Activated B cell treated with CpG ODN at 0.5 μM for 24 hours (primary cell): ENCODE results near the gene KREMEN1. TPM values are rescaled to one million over a fixed set of nuclear protein-coding genes. Genes with fewer than 3 reads are reported as not detected.

ENCODE experiments used
- ATAC-seq: fragments of 200-7000 bp; cut with Tn5 transposase; one replicate; pipeline ENCODE4 v1.10.0; 2021; ENCODE audit warnings: low read depth, mild to moderate bottlenecking, moderate library complexity
- CTCF ChIA-PET: fragments of 350-600 bp; sonication (Branson Sonifier 250); formaldehyde crosslinking; loops from one replicate; lab custom pipeline; 2021; ENCODE audit warnings: antibody characterized with exemption; lab: Charles Lee
- POLR2A ChIA-PET: fragments of 350-600 bp; sonication (Branson Sonifier 250); formaldehyde crosslinking; loops from one replicate; lab custom pipeline; 2021; ENCODE audit warnings: antibody characterized with exemption; lab: Charles Lee
- DNase-seq: peaks from one replicate; pipeline ENCODE4 v3.0.0; 2022
- H3K27ac Mint-ChIP-seq: one replicate; pipeline ENCODE4 v1.8.0; 2020; ENCODE audit warnings: mixed read lengths
- H3K27me3 Mint-ChIP-seq: one replicate; pipeline ENCODE4 v1.8.0; 2021; ENCODE audit warnings: mixed read lengths
- H3K36me3 Mint-ChIP-seq: one replicate; pipeline ENCODE4 v1.8.0; 2021; ENCODE audit warnings: low read depth, mixed read lengths
- H3K4me1 Mint-ChIP-seq: one replicate; pipeline ENCODE4 v1.8.0; 2021; ENCODE audit warnings: mixed read lengths
- H3K4me3 Mint-ChIP-seq: one replicate; pipeline ENCODE4 v1.8.0; 2020; ENCODE audit warnings: mild to moderate bottlenecking, mixed read lengths
- H3K9me3 Mint-ChIP-seq: one replicate; pipeline ENCODE4 v1.8.0; 2020; ENCODE audit warnings: mixed read lengths
- intact Hi-C: fragments of 100-400 bp; cut with micrococcal nuclease; formaldehyde crosslinking; loops from one replicate; pipeline ENCODE4 v1.15.1; 2024
- total RNA-seq: library from RNA; stranded (reverse); gene quantifications from 2 replicates; pipeline ENCODE4 v1.2.3, GENCODE V29; 2022
- TF ChIP-seq, protein P1 (sequence below): fragments of 200-600 bp; IDR thresholded peaks from one replicate; pipeline ENCODE4 v1.8.0; 2022; ENCODE audit warnings: antibody characterized with exemption, mild to moderate bottlenecking

The KREMEN1 gene
- total RNA-seq, 1 donor from 2014 or later: not detected

DNA sequence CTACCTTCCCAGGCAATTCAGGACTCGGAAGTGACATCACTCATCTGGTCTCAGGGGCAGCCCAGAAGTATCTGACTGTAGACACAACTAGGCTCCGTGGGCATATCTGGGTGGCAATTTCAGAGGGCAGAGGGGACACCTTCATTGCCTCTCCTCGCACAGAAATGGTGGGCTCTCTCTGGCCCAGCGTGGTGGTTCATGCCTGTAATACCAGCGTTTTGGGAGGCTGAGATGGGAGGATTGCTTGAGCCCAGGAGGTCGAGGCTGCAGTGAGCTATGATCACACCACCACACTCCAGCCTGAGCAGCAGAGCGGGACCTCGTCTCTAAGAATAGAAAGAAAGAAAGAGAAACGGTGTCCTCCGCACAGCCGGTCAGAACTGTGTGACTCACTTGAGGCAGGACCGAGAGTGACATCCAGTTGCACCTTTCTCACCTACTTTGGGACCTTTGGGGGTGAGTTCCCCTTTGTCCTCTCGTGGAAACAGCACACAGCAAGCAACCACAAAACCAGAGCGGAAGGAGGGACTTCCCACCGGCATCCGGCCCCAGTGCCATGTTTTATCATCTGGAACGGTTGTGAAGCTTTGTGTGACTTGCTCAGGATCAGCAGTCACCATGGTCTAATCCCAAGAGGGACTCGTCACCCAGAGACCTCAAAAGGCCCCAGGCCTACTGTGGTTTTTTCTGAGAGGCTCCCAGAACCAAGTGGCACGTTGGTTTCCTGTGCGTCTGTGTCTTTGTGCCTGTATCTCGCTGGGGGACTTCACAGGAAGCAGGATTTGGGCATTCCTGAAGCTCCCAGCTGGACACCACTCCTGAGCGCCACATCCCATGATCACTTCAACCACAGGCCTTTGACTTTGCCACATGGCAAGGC is 94.4 kb downstream of the KREMEN1 start:
- ATAC-seq (peak; percentile 94), DNase-seq (peak; percentile 69)
- Mint-ChIP-seq H3K4me1 (peaks cover 35% of the 10 kb centered on the region), H3K4me3 (peak overlapping the region; percentile 73), H3K27me3 (peaks cover 41% of the 10 kb centered on the region), H3K27ac (peak overlapping the region; percentile 87), H3K9me3 (peaks cover 10% of the 10 kb centered on the region), H3K36me3 (no peaks in the 10 kb centered on the region)
- CTCF ChIA-PET: interaction anchor here (0.7 to 1.0 kb wide), 2 partner anchors 36 to 78 kb away, joined by 3 to 4 read pairs; no protein-coding TSS in a partner anchor
- POLR2A ChIA-PET: interaction anchor here (0.6 to 1.3 kb wide), 2 partner anchors 35 to 211 kb away, joined by 3 to 6 read pairs; no protein-coding TSS in a partner anchor
- intact Hi-C loops: loop anchor here (1.0 to 5.0 kb wide), 8 partner anchors 14 to 770 kb away; partner anchors contain the start of genes AP1B1, EWSR1, KREMEN1 and ZNRF3
- TF ChIP-seq, protein P1, sequence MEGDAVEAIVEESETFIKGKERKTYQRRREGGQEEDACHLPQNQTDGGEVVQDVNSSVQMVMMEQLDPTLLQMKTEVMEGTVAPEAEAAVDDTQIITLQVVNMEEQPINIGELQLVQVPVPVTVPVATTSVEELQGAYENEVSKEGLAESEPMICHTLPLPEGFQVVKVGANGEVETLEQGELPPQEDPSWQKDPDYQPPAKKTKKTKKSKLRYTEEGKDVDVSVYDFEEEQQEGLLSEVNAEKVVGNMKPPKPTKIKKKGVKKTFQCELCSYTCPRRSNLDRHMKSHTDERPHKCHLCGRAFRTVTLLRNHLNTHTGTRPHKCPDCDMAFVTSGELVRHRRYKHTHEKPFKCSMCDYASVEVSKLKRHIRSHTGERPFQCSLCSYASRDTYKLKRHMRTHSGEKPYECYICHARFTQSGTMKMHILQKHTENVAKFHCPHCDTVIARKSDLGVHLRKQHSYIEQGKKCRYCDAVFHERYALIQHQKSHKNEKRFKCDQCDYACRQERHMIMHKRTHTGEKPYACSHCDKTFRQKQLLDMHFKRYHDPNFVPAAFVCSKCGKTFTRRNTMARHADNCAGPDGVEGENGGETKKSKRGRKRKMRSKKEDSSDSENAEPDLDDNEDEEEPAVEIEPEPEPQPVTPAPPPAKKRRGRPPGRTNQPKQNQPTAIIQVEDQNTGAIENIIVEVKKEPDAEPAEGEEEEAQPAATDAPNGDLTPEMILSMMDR: no peak

GRCh38 chr22:29171721-29172120 is 98.9 kb downstream of the KREMEN1 start:
- Mint-ChIP-seq H3K27ac (no peak overlapping the region), H3K4me3 (no peak overlapping the region), H3K9me3 (peaks cover 20% of the 10 kb centered on the region), H3K4me1 (peaks cover 24% of the 10 kb centered on the region), H3K36me3 (peaks cover 2% of the 10 kb centered on the region), H3K27me3 (peaks cover 24% of the 10 kb centered on the region)
- ATAC-seq (no peak), DNase-seq (no peak)
- ChIA-PET POLR2A (interaction anchor here (1.1 kb wide), 1 partner anchor 31 kb away, joined by 3 read pairs; no protein-coding TSS in a partner anchor), CTCF (no interaction called here)
- intact Hi-C loops: no loop called here
- TF ChIP-seq, protein P1: no peak

- CTCF ChIA-PET: no interaction called here
- H3K36me3 Mint-ChIP-seq: peaks cover 2% of the 10 kb centered on the region
Measured at GRCh38 chr22:29172216-29172615, 99.4 kb downstream of the KREMEN1 start.

DNA sequence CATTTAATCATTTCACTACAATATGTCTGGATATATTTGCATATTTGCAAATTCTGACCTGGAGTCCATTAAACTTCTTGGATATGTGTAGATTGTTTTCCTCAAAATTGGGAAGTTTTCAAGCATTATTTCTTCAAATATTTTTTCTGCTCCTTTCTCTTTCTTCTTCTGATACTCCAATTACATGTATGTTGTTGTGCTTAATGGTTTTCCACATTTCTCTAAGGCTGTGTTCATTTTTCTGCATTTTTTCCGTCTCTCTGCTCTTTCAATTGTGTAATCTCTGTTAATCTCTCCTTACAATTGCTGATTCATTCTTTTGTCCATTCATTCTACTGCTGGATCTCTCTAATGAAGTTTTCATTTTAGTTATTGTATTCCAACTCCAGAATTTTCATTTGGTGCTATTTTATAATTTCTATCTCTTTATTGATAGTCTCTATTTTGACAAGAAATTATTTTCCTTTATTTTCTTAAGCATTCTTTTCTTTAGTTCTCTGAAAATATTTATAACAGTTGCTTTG is 102.5 kb downstream of the KREMEN1 start:
- H3K27ac Mint-ChIP-seq: no peak overlapping the region
- H3K4me3 Mint-ChIP-seq: no peak overlapping the region
- intact Hi-C loops: no loop called here
- TF ChIP-seq, protein P1: no peak
- ChIA-PET POLR2A (no interaction called here), CTCF (interaction anchor here (1.2 kb wide), 1 partner anchor 70 kb away, joined by 4 read pairs; no protein-coding TSS in a partner anchor)
- no peaks in the 10 kb centered on the region for H3K4me1 Mint-ChIP-seq
- peaks cover 2% of the 10 kb centered on the region for H3K36me3 Mint-ChIP-seq
- DNase-seq: no peak
- peaks cover 33% of the 10 kb centered on the region for H3K27me3 Mint-ChIP-seq
- no peak for ATAC-seq
- H3K9me3 Mint-ChIP-seq: peaks cover 14% of the 10 kb centered on the region

More at GRCh38 chr22:29172216-29172615, 99.4 kb downstream of the KREMEN1 start:
- Mint-ChIP-seq H3K9me3 (peaks cover 16% of the 10 kb centered on the region), H3K4me3 (no peak overlapping the region), H3K27me3 (peaks cover 25% of the 10 kb centered on the region), H3K4me1 (peaks cover 19% of the 10 kb centered on the region), H3K27ac (no peak overlapping the region)
- TF ChIP-seq, protein P1: no peak
- DNase-seq: no peak
- POLR2A ChIA-PET: interaction anchor here (1.1 kb wide), 1 partner anchor 31 kb away, joined by 3 read pairs; no protein-coding TSS in a partner anchor
- ATAC-seq: no peak
- intact Hi-C loops: no loop called here
